Peyer's patch (tissue), 4 donors: Measurements from ENCODE around the gene GHRHR. TPM values are rescaled to one million over a fixed set of nuclear protein-coding genes. Genes with fewer than 3 reads are reported as not detected.

ENCODE experiments used
- DNase-seq, 3 donors: peaks; one replicate each; pipeline ENCODE4 v3.0.0-alpha.2; 2017 to 2019
- H3K27ac ChIP-seq, 4 donors: fragments of 200-600 bp; sonication (generic); one replicate each; pipeline ENCODE4 v1.5.1; 2016 to 2019
- H3K27me3 ChIP-seq, 2 donors: fragments of 200-600 bp; sonication (generic); one replicate each; pipeline ENCODE4 v1.5.1; 2019
- H3K36me3 ChIP-seq, 3 donors: fragments of 200-600 bp; sonication (generic); one replicate each; pipeline ENCODE4 v1.5.1; 2016 to 2019
- H3K4me1 ChIP-seq, 4 donors: fragments of 200-600 bp; sonication (generic); one replicate each; pipeline ENCODE4 v1.5.1; 2016 to 2019
- H3K4me3 ChIP-seq, 4 donors: fragments of 200-600 bp; sonication (generic); 1 replicate in 3 of 4; 2 replicates in 1 of 4; pipeline ENCODE4 v1.5.1; 2016 to 2019; ENCODE audit warnings: mild to moderate bottlenecking in 1 of 4
- H3K9me3 ChIP-seq, 4 donors: fragments of 200-600 bp; sonication (generic); one replicate each; pipeline ENCODE4 v1.5.1; 2016 to 2019; ENCODE audit warnings: mild to moderate bottlenecking in 1 of 4
- POLR2A ChIP-seq, 2 donors: fragments of 450-650 bp; IDR thresholded peaks; one replicate each; pipeline ENCODE4 v1.5.1; 2017; ENCODE audit warnings: antibody characterized with exemption in 2 of 2, mild to moderate bottlenecking in 2 of 2, moderate library complexity in 2 of 2
- total RNA-seq, 4 donors: library from RNA; depleted of rRNA; stranded (reverse); fragments of >200 nt; gene quantifications; one replicate each; pipeline ENCODE4 v1.1.0, GENCODE V29; 2016
- TF ChIP-seq, protein P1 (sequence below), 6 experiments: fragments of 450-650 bp in 4 of 6; fragments of 200-600 bp in 2 of 6; sonication (generic) in 1 of 6; IDR thresholded peaks; one replicate each; pipeline ENCODE4 v1.5.1; 2017 to 2019; ENCODE audit warnings: antibody characterized with exemption in 6 of 6, mild to moderate bottlenecking in 3 of 6, moderate library complexity in 1 of 6

GHRHR gene
- total RNA-seq, 4 donors from 2014 or later = not detected

DNA sequence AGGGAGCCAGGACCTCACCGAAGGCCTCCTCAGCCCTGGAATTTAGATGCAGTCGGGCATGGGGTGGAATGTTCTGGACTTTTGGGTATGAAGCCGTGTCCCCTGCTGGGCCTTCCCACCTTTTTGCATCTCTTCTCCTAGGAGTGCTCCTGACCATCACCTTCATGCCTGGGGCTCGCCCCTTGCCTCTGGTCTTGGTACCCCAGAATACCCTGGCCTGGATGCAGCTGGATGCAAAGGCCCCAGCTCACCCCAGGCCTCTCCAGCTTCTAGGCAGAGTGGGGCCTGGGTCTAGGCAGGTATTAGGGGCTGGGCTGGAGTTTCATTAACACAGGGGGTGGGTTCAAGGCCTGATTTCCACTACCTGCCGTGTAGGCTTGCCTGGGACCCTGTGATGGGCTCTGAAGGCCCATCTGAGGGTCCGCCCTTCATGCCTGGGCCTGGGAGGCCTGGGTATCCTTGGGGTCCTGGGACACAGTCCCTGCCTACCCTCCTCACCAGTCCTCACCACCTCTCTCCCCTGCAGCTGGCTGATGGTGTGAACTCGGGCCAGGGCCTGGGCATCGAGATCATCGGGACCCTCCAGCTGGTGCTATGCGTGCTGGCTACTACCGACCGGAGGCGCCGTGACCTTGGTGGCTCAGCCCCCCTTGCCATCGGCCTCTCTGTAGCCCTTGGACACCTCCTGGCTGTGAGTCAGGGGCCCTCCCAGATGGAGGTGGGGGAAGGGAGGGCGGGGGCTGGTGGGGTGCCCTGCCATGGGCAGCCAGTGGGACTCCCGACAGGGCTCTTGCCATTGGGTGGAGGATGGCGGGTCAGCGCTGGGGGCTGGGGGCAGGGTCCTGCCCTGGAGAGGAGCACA is 42.0 kb upstream of the GHRHR start:
- Histone ChIP-seq H3K4me1 (peaks cover 0 to 25% (median 0%) of the 10 kb centered on the region in 4 donors), H3K36me3 (peaks cover 0 to 19% (median 0%) of the 10 kb centered on the region in 3 donors), H3K27me3 (no peaks in the 10 kb centered on the region), H3K9me3 (no peaks in the 10 kb centered on the region), H3K27ac (peak overlapping the region in 1 of 4 donors; percentile 3), H3K4me3 (no peak overlapping the region)
- TF ChIP-seq, protein P1, sequence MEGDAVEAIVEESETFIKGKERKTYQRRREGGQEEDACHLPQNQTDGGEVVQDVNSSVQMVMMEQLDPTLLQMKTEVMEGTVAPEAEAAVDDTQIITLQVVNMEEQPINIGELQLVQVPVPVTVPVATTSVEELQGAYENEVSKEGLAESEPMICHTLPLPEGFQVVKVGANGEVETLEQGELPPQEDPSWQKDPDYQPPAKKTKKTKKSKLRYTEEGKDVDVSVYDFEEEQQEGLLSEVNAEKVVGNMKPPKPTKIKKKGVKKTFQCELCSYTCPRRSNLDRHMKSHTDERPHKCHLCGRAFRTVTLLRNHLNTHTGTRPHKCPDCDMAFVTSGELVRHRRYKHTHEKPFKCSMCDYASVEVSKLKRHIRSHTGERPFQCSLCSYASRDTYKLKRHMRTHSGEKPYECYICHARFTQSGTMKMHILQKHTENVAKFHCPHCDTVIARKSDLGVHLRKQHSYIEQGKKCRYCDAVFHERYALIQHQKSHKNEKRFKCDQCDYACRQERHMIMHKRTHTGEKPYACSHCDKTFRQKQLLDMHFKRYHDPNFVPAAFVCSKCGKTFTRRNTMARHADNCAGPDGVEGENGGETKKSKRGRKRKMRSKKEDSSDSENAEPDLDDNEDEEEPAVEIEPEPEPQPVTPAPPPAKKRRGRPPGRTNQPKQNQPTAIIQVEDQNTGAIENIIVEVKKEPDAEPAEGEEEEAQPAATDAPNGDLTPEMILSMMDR (IDR thresholded peaks at IDR 0.05) = no peak
- no peak for TF ChIP-seq POLR2A (IDR thresholded peaks at IDR 0.05)
- peak in 2 of 3 donors; percentile 34 to 46 for DNase-seq

DNA sequence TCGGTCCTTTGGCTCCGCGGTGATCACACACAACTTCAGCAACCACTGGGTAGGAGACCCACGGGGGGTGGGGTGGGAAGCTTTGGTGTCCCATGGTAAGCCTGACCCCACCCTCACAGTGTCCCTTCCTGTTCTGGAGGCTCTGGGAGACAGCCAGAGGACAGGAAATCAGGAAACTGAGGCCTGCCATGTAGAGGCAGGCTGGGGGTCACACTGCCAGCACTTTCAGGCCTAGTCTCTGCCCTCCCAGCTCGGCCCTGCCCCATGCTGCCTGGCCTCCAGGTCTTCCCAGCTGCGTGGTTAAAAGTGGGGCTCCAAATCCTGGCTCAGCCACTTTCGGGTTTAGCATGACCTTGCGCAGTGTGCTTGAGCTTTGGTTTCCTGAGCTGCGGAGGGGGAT is 41.2 kb upstream of the GHRHR start:
- Histone ChIP-seq H3K27me3 (no peaks in the 10 kb centered on the region), H3K27ac (no peak overlapping the region), H3K4me1 (peaks cover 0 to 22% (median 0%) of the 10 kb centered on the region in 4 donors), H3K9me3 (no peaks in the 10 kb centered on the region), H3K4me3 (no peak overlapping the region), H3K36me3 (peaks cover 0 to 19% (median 0%) of the 10 kb centered on the region in 3 donors)
- DNase-seq = peak in 1 of 3 donors; percentile 34
- no peak for TF ChIP-seq POLR2A (IDR thresholded peaks at IDR 0.05)
- TF ChIP-seq, protein P1 (IDR thresholded peaks at IDR 0.05) = no peak

DNA sequence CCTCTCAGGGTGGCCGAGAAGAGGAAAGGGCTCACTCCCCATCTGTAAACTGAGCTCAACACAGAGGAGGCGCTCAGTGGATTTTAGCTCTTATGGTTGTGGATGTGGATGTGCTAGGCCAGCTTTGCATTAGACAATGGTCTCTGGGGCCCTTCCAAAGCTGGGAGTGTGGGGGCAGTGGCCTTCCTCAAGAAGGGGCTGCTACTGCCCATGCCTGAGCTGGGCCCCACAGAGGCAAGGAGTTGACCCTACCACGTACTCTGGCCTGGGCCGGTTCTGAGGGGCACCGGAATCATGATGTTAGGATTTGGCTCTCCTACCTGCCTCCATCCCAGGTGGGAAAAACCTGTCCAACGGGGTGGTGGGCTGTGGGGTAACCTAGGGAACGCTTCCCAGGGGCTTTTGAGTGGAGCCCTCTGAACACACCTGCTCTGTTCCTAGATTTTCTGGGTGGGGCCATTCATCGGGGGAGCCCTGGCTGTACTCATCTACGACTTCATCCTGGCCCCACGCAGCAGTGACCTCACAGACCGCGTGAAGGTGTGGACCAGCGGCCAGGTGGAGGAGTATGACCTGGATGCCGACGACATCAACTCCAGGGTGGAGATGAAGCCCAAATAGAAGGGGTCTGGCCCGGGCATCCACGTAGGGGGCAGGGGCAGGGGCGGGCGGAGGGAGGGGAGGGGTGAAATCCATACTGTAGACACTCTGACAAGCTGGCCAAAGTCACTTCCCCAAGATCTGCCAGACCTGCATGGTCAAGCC is 40.6 kb upstream of the GHRHR start:
- Histone ChIP-seq H3K4me3 (no peak overlapping the region), H3K27me3 (no peaks in the 10 kb centered on the region), H3K27ac (no peak overlapping the region), H3K36me3 (peaks cover 0 to 19% (median 0%) of the 10 kb centered on the region in 3 donors), H3K9me3 (no peaks in the 10 kb centered on the region), H3K4me1 (peaks cover 0 to 22% (median 0%) of the 10 kb centered on the region in 4 donors)
- DNase-seq = peak in 2 of 3 donors; percentile 26 to 28
- no peak for TF ChIP-seq POLR2A (IDR thresholded peaks at IDR 0.05)
- TF ChIP-seq, protein P1 (IDR thresholded peaks at IDR 0.05) = no peak

DNA sequence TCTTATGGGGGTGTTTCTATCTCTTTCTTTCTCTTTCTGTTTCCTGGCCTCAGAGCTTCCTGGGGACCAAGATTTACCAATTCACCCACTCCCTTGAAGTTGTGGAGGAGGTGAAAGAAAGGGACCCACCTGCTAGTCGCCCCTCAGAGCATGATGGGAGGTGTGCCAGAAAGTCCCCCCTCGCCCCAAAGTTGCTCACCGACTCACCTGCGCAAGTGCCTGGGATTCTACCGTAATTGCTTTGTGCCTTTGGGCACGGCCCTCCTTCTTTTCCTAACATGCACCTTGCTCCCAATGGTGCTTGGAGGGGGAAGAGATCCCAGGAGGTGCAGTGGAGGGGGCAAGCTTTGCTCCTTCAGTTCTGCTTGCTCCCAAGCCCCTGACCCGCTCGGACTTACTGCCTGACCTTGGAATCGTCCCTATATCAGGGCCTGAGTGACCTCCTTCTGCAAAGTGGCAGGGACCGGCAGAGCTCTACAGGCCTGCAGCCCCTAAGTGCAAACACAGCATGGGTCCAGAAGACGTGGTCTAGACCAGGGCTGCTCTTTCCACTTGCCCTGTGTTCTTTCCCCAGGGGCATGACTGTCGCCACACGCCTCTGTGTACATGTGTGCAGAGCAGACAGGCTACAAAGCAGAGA is 39.9 kb upstream of the GHRHR start:
- peak in 1 of 3 donors; percentile 25 for DNase-seq
- no peaks in the 10 kb centered on the region for H3K27me3 ChIP-seq
- no peak for TF ChIP-seq POLR2A (IDR thresholded peaks at IDR 0.05)
- TF ChIP-seq, protein P1 (IDR thresholded peaks at IDR 0.05) = no peak
- H3K9me3 ChIP-seq = no peaks in the 10 kb centered on the region
- peaks cover 0 to 22% (median 0%) of the 10 kb centered on the region in 4 donors for H3K4me1 ChIP-seq
- no peak overlapping the region for H3K4me3 ChIP-seq
- peaks cover 0 to 19% (median 0%) of the 10 kb centered on the region in 3 donors for H3K36me3 ChIP-seq
- H3K27ac ChIP-seq = no peak overlapping the region

DNA sequence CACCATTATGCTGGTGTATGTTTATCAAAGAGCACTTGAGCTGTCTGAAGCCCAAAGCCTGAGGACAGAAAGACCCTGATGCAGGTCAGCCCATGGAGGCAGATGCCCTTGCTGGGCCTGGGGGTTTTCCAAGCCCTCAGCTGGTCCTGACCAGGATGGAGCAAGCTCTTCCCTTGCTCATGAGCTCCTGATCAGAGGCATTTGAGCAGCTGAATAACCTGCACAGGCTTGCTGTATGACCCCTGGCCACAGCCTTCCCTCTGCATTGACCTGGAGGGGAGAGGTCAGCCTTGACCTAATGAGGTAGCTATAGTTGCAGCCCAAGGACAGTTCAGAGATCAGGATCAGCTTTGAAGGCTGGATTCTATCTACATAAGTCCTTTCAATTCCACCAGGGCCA is 39.1 kb upstream of the GHRHR start:
- Histone ChIP-seq H3K27me3 (no peaks in the 10 kb centered on the region), H3K4me3 (no peak overlapping the region), H3K27ac (no peak overlapping the region), H3K9me3 (no peaks in the 10 kb centered on the region), H3K4me1 (peaks cover 0 to 20% (median 0%) of the 10 kb centered on the region in 4 donors), H3K36me3 (peaks cover 0 to 19% (median 0%) of the 10 kb centered on the region in 3 donors)
- DNase-seq = peak in 1 of 3 donors; percentile 26
- TF ChIP-seq POLR2A (IDR thresholded peaks at IDR 0.05) = no peak
- TF ChIP-seq, protein P1 (IDR thresholded peaks at IDR 0.05) = no peak
